Hypothalamus (tissue), 51 donors: ENCODE results near the gene CTU2.

ENCODE experiments used
- DNase-seq, 51 donors: peaks; one replicate each; lab custom pipeline; 2025; lab: John Stamatoyannopoulos, UW

CTU2 gene

DNA sequence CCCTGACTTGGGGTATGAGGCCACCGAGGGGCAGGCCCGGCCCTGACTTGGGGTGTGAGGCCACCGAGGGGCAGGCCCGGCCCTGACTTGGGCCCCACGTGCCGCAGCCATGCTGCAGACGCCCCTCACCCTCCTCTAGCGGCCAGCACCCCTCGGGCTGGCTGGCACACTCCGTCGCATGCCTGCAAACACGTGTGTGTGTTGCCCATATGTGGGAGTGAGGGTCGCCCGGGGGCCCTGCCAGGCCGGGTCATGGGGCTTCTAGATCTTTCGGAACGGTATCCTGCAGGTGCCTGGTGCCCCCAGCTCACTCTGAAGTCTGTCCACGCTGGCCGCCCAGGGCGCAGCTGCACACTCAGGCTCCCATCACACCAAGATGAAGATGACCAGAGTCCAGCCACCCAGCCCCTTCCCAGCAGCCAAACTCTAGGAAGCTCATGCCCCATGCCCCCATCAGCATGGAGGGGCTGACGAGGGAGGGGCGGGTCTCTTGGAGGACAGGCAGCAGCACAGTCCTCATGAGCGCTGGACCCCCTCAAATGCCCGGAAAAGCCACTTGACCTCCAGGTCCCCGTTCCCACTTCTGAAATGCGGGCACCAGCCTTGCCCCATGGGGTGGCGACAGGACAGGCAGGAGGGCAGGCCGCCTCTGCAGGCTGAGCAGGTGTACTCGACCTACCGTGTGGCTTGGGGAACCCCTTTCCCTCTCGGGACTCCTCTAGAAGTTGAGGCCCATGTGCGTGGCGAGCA is 33.8 kb downstream of the CTU2 start:
- no peak for DNase-seq

DNA sequence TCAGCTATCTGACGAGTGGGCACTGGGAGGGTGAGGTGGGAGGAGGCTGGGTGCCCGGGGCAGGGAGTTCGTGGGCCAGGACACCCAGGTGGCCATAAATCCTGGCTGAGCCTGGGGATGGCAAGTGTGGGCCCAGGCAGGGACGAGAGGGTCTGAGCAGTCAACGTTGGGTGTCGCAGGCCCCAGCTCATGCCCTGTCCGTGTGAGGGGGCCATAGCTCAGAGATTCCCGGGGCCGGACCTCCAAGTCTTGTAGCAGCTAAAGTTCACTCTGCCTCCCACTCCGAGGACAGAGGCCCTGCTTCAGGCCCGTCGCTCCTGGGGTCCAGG is 34.4 kb downstream of the CTU2 start:
- no peak for DNase-seq

DNA sequence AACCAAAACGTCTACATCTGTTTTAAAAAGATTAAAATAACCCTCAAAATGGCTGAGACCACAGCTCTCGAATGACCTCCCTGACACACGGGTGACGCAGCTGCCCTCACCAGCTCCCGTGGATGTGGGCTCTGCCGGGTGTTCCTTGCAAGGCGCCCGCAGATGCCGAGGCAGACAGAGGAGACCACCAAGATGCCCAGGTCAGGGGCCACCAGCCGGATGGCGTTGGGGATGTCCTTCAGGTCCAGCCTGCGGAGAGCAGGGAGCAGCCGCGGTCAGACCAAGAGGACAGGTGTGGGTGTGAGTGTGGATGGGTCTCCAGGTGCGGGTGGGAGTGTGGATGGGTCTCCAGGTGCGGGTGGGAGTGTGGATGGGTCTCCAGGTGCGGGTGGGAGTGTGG is 35.1 kb downstream of the CTU2 start:
- DNase-seq = no peak

- no peak for DNase-seq
Observed at GRCh38 chr16:88742896-88743605, 36.7 kb downstream of the CTU2 start.

DNA sequence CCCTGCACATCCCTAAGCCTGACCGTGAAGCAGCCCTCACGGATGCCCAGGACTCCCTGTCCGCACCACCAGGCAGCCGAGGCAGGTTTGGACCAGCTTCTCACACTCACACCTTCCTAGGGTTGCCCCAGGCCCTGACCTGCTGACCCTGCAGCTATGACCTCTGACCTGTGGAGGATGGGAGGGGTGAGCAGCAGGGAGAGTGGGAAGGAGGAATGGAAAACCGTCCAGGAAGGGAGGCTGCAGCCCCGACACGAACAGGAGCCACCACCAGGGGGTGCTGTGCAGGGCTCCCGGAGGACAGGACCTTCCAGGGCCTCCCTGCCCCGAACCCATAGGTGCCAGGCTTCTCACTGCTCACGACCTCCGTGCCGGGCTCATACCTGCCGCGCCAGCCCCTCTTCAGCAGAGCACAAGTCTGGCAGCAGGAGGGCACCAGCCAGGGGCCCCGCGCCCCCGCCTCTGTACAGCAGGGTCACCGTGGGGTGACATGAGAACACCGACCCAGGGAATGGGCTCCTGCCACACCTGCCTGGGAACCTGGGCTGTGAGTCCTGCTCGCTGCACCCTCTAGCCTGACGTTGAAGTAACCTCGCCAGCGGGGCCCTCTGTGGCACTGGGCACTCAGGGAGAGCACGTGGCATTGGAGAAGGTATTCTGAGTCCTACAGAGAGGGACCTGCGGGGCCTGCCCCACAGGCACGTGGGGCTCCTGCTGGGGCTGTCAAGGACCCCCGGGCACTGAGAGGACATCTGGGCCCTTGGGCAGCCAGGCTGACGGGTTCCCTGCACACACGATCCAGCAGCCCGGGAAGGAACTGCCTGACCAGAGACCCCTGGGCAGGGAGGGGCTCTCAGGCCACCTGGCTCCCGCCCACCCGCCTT is 37.6 kb downstream of the CTU2 start:
- peak in 43 of 51 donors; percentile 5 to 80 (median 44) for DNase-seq

GRCh38 chr16:88744577-88745521 is 38.5 kb downstream of the CTU2 start:
- DNase-seq = no peak

DNA sequence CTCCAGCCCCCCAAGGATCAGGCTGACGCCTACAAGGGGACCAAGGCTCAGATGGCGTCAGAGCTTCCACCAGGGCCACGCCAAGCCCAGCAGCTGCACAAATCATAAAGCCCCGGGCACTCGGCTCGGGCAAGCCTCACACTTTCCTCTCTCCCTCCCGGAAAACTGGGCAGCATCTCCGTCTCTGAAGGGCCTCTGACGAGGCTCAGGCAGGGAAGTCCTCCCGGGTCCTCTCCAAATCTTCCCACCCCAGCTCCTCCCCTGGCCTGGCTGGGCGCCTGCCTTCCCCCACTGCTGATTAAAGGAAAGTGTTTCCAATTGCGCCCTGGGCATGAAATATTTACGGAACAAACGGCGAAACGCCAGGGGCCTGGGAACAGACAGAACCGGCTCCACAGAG is 40.2 kb downstream of the CTU2 start:
- DNase-seq = peak in 2 of 51 donors; percentile 14 to 21

- DNase-seq = no peak
Observed at GRCh38 chr16:88747588-88748301, 41.4 kb downstream of the CTU2 start.

DNA sequence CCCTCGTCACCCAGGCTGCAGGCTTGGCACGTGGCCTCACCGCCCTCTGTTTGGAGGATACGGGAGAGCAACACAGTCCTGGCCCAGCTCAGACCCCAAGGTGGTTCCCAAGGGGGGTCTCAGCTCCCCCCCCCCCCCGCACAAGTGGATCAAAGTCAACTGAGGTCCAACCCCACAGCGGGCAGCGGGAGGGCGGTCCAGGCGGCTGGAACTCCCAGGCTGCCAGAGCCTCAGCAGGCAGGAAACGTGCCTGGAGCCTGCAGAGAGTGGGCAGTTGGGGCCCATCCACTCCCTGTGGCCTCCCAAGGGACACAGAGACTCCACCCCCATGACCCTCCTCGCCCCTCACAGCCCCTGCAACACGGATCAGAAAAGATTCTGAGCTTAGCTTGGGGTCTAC is 42.1 kb downstream of the CTU2 start:
- DNase-seq = no peak

GRCh38 chr16:88749358-88749757 is 43.1 kb downstream of the CTU2 start:
- DNase-seq = no peak

GRCh38 chr16:88750854-88751253 is 44.6 kb downstream of the CTU2 start:
- DNase-seq = no peak

- no peak for DNase-seq
Observed at GRCh38 chr16:88752386-88753002, 46.2 kb downstream of the CTU2 start.

DNA sequence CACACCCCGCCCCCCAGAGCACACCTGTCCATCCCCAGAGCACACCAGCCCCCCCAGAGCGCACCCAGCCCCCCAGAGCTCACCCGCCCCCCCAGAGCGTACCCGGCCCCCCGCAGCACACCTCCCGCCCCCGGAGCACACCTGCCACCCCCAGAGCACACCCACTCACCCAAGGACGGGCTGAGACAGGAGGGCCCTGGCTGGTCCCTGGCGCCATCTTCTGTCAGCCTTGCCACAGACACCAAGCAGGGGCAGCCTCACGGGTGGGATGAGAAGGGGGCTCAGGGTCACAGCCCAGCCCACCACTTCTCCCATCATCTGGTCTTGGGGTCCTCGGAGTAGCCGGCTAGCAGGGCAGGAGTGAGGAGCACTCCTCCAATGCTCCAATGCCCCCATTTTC is 46.9 kb downstream of the CTU2 start:
- no peak for DNase-seq

DNA sequence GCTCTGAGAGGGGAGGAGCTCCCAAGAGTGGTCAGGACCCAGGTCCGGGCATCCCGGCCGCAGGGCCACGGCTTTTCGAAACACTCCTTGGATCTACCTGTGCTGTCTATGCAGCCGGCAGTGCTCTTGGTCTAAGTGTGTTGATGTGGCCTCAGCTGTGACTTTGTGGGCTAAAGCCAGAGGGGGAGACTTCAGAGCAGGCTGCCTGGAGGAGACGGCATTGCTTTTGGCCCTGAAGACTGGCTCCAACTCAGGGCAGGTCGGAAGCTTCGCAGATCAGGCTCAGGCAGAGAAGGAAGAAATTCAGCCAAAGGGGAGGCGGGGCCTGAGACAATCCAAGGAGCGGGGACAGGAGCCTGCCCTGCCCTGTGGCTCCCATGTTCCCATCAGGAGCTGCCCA is 47.3 kb downstream of the CTU2 start:
- DNase-seq = no peak

DNA sequence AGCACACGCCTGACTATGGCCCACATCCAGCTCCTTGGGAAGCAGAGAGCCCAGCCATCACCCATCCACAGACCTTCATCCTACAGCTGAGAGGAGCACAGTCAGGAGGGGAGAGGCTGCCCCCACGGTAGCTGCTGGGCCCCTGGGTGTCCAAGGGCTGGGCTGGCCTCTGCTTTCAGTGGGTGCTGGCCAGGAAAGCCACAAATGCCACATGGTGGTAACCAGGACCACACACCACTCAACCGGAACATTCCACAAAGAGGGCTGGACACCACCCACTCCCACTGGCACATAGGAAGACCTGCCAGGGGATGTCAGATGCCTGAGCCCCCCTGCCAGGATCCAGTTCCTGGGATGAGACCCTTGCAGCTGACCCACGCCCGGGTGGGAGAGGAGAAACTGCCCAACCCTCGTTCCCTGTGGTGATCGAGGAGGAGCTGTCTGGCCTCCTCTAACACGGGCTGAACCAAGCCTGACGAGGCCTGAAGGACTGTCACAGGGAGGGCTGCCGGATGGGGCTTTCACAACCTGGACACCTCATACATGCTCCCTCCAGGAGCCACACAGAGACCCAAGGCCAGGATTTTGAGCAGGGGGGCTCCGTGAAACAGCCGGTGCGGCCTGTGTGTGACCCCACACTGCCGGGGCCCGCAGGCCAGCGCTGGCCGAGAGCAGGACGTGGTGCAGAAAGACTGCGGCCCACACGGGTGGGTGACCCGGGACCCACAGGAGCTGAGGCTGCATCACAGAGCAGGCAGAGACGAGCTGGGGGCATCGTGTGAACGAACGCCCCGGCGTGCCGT is 48.0 kb downstream of the CTU2 start:
- no peak for DNase-seq

DNA sequence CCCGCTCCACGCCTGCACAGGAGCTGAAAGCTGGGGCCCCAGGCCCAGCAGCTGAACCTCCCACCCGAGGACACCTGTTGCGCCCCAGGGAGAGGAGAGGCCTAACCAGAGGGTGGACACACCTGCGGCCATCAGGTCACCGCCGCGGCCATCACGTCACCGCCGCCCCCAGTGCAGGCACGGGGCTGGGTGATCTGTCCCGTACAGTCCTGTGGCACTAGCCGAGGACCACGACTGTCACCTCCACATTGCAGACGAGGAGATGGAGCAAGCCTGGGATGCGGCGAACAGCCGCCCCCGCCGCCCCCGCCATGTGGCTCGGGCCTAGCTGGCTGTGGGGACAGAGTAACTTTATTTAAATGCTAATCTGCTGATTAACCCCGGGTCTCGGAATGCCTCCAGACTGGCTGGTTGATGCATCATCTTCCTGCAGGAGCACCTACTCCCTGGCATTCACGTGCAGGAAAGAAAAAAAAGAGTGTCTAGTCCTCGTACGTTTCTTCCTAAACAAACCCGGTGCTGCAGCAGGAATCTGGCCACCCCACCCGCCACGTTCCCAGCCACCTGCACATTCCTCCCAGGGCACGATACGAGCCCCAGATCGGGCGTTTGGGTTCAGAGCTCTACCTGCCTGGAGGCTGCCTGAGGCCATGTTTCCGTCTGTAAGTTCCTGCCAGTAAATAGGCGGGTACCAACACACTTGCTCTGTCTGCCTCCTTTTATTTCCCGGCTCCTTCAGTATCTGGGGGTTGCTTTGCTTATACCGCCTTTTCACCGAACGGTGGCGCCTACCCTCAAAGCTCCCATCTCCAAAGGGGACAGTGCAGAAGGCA is 48.8 kb downstream of the CTU2 start:
- DNase-seq = peak in 4 of 51 donors; percentile 7 to 50 (median 36)

DNA sequence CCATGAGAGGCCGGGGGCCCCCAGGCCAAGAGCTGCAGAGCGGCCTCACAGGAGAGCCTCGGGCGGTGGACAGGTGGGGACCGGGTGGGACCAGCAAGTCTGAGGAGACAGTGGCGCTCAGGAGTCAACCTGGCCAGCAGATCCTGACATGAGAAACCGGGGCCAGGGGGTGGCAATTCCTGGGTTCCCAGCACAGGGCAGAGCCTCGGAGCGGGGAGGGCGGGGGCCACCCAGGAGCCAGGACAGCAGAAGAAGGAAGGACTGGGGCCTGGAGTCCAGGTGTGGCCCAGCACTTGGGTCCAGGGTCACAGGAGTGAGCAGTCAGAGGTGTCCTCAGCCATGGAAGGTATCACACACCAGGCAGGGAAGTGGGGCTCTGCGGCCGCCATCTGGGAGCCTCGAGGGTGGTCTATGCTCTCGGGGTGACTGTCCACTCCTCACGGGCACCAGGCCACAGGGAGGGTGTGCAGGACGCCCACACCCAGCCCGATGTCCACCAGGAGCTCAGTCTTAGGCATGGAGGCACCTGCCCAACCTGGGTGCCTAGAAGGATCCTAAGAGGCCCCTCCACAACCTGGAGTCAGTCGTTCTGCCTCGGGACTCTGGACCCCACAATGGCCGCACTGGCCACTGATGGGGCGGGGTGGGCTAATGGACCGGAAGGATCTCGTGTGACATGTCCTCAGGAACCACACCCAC is 49.6 kb downstream of the CTU2 start:
- no peak for DNase-seq
